22Rv1 (cell line): ENCODE data around the gene ALAS1.

ENCODE experiments used
- ZFX ChIP-seq: fragments of 450-650 bp; IDR thresholded peaks from 2 replicates; pipeline ENCODE4 v1.6.1; 2017; ENCODE audit warnings: antibody characterized with exemption, borderline replicate concordance
- TF ChIP-seq, protein P1 (sequence below): fragments of 450-650 bp; IDR thresholded peaks from 2 replicates; pipeline ENCODE4 v1.5.1; 2017; ENCODE audit warnings: mild to moderate bottlenecking

DNA sequence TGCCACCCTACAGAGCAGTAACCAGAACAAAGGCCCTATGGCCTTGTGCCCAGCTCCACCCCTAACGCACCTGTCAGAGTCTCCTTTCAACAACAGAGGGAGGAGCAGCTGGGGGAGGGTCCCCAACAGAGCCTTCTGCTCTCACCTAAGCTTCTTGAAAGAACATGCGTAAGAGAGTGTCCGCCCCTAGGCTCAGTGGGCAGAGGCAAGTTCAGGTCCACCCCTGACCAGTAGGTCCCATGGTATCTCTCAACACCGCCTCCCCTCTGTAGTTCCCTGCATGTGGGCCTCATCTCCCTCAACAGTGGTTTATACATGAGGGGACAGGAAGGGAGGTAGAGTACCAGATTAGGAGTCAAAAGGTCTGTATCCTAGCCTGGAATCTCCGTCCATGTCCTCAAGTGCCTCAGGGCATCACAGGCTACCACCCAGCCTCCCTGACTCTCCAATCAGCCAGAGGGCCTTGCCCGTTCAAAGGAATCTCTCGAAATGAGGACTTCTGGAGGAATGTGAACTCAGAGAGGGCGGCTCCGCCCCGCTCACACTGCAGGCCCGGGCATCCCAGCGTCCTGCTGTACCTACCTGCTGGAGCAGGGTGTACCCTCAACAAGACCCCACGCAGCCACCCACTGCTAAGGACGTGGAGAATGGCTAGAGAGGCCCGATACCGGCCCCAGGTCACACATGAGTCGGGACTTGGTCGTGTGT, 44.4 kb upstream of the ALAS1 start:
- TF ChIP-seq, protein P1, sequence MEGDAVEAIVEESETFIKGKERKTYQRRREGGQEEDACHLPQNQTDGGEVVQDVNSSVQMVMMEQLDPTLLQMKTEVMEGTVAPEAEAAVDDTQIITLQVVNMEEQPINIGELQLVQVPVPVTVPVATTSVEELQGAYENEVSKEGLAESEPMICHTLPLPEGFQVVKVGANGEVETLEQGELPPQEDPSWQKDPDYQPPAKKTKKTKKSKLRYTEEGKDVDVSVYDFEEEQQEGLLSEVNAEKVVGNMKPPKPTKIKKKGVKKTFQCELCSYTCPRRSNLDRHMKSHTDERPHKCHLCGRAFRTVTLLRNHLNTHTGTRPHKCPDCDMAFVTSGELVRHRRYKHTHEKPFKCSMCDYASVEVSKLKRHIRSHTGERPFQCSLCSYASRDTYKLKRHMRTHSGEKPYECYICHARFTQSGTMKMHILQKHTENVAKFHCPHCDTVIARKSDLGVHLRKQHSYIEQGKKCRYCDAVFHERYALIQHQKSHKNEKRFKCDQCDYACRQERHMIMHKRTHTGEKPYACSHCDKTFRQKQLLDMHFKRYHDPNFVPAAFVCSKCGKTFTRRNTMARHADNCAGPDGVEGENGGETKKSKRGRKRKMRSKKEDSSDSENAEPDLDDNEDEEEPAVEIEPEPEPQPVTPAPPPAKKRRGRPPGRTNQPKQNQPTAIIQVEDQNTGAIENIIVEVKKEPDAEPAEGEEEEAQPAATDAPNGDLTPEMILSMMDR = peak; percentile 22; the same call in 1 of the 2 replicates
- TF ChIP-seq ZFX = no peak
